HCT116 (cell line): ENCODE measurements around the gene ANKRD18B. TPM values are rescaled to one million over a fixed set of nuclear protein-coding genes. Genes with fewer than 3 reads are reported as not detected.
"Not testable (repeated sequence)": the region's sequence is repeated elsewhere in the genome, so short reads cannot be mapped to it uniquely, and the experiment has no call there.

Experiments used
- ATAC-seq: fragments of 200-7000 bp; cut with Tn5 transposase; 2 replicates; pipeline ENCODE4 v1.9.1; 2020; ENCODE audit warnings: mild to moderate bottlenecking, moderate library complexity
- BruUV-seq: library from RNA; stranded (reverse); fragments of 400-500 nt; replicated peaks from 2 replicates; lab custom pipeline; 2021; lab: Mats Ljungman, UMichigan
- CTCF ChIA-PET: fragments of 300-600 bp; sonication (Branson Sonifier 250); formaldehyde crosslinking; loops from one replicate; lab custom pipeline; 2021; ENCODE audit warnings: antibody characterized with exemption; lab: Charles Lee
- POLR2A ChIA-PET: fragments of 300-600, 350-600 bp; sonication (Branson Sonifier 250); formaldehyde crosslinking; loops from one replicate; lab custom pipeline; 2021; ENCODE audit warnings: antibody characterized with exemption; lab: Charles Lee
- RAD21 ChIA-PET, 2 experiments: fragments of 300-600 bp; sonication (Branson Sonifier 250); formaldehyde crosslinking; loops; one replicate each; lab custom pipeline; 2023; ENCODE audit warnings: low total read pairs in 2 of 2; ENCODE audit not compliant: uncharacterized antibody in 2 of 2, unreplicated experiment in 2 of 2, low non-redundant PET in 1 of 2; lab: Charles Lee
- DNase-seq: peaks from one replicate; pipeline ENCODE4 v3.0.0-alpha.2; 2010; ENCODE audit warnings: low read depth, low spot score
- H2AFZ ChIP-seq: fragments of 200-600 bp; shearing (Covaris generic), sonication (generic); 2 replicates; pipeline ENCODE4 v1.6.1; 2017; ENCODE audit warnings: low read depth, mixed run types, mixed read lengths, antibody characterized with exemption, low read length; ENCODE audit not compliant: poor library complexity, severe bottlenecking
- H3K27ac ChIP-seq: 2 replicates; pipeline ENCODE4 v1.5.1; 2012; ENCODE audit warnings: low read depth, low read length
- H3K27me3 ChIP-seq: fragments of 200-600 bp; sonication (generic); 2 replicates; pipeline ENCODE4 v1.6.1; 2016; ENCODE audit warnings: mixed run types, low read length, mixed read lengths; ENCODE audit not compliant: insufficient read depth
- H3K36me3 ChIP-seq, 2 experiments: fragments of 200-500 bp in 1 of 2; fragments of 200-600 bp in 1 of 2; sonication (Bioruptor generic) in 1 of 2; sonication (generic) in 1 of 2; 2 replicates each; pipeline versions ENCODE4 v1.5.1 to v1.6.1; 2014 to 2016; ENCODE audit warnings: low read length in 2 of 2, inconsistent platforms in 1 of 2, mixed read lengths in 1 of 2, mixed run types in 1 of 2; ENCODE audit not compliant: insufficient read depth in 2 of 2, control insufficient read depth in 1 of 2
- H3K4me1 ChIP-seq, 2 experiments: fragments of 200-600 bp in 1 of 2; sonication (generic) in 1 of 2; 2 replicates each; pipeline versions ENCODE4 v1.5.1 to v1.6.1; 2012 to 2017; ENCODE audit warnings: low read length in 2 of 2, inconsistent platforms in 1 of 2, mild to moderate bottlenecking in 1 of 2, mixed read lengths in 1 of 2, mixed run types in 1 of 2, moderate library complexity in 1 of 2; ENCODE audit not compliant: insufficient read depth in 2 of 2, control insufficient read depth in 1 of 2
- H3K4me2 ChIP-seq: fragments of 200-600 bp; sonication (generic); 2 replicates; pipeline ENCODE4 v1.6.1; 2017; ENCODE audit warnings: mixed run types, low read length, mixed read lengths
- H3K4me3 ChIP-seq, 2 experiments: fragments of 200-600 bp in 1 of 2; sonication (generic) in 1 of 2; replicated peaks in 1 of 2; 2 replicates each; pipeline ENCODE4 v1.5.1; 2011 to 2016; ENCODE audit warnings: low read length in 2 of 2, control low read depth in 1 of 2, low read depth in 1 of 2, mild to moderate bottlenecking in 1 of 2, mixed read lengths in 1 of 2, mixed run types in 1 of 2
- H3K79me2 ChIP-seq: fragments of 200-600 bp; sonication (generic); 2 replicates; pipeline ENCODE4 v1.6.1; 2017; ENCODE audit warnings: mild to moderate bottlenecking, mixed run types, low read length, moderate library complexity, mixed read lengths; ENCODE audit not compliant: insufficient read depth
- H3K9ac ChIP-seq: fragments of 200-600 bp; sonication (generic); 2 replicates; pipeline ENCODE4 v1.6.1; 2016; ENCODE audit warnings: low read length, mixed read lengths
- H3K9me2 ChIP-seq: fragments of 200-600 bp; sonication (generic), shearing (Covaris generic); 2 replicates; pipeline ENCODE4 v1.6.1; 2017; ENCODE audit warnings: mixed run types, mild to moderate bottlenecking, moderate library complexity; ENCODE audit not compliant: insufficient read depth
- H3K9me3 ChIP-seq, 2 experiments: fragments of 200-500 bp in 1 of 2; fragments of 200-600 bp in 1 of 2; sonication (Bioruptor generic) in 1 of 2; sonication (generic) in 1 of 2; 2 replicates each; pipeline ENCODE4 v1.6.1; 2014 to 2017; ENCODE audit warnings: low read length in 2 of 2, mixed read lengths in 2 of 2, inconsistent platforms in 1 of 2, low read depth in 1 of 2, mild to moderate bottlenecking in 1 of 2, mixed run types in 1 of 2, moderate library complexity in 1 of 2; ENCODE audit not compliant: control insufficient read depth in 1 of 2, insufficient read depth in 1 of 2
- H4K20me1 ChIP-seq: fragments of 200-600 bp; sonication (generic), shearing (Covaris generic); 2 replicates; pipeline ENCODE4 v1.6.1; 2017; ENCODE audit warnings: mixed run types, mild to moderate bottlenecking, moderate library complexity; ENCODE audit not compliant: insufficient read depth
- CTCF ChIP-seq, 3 experiments: fragments of 200-600 bp in 1 of 3; sonication (generic) in 1 of 3; IDR thresholded peaks in 2 of 3; conservative IDR thresholded peaks in 1 of 3; 2 replicates each; pipeline ENCODE4 v1.5.1; 2012 to 2017; ENCODE audit warnings: low read depth in 2 of 3, low read length in 2 of 3, antibody characterized with exemption in 1 of 3, borderline replicate concordance in 1 of 3, control low read depth in 1 of 3, mild to moderate bottlenecking in 1 of 3, mixed read lengths in 1 of 3, mixed run types in 1 of 3, moderate library complexity in 1 of 3; ENCODE audit not compliant: insufficient read depth in 1 of 3
- RAD21 ChIP-seq: IDR thresholded peaks from 2 replicates; pipeline ENCODE4 v1.6.1; 2012; ENCODE audit warnings: low read depth, mild to moderate bottlenecking
- intact Hi-C: fragments of 100-400 bp; cut with micrococcal nuclease; formaldehyde crosslinking; loops from 2 replicates; pipeline ENCODE4 v1.10.0; 2022
- total RNA-seq: library from RNA; stranded (reverse); gene quantifications from one replicate; pipeline ENCODE4 v1.2.1, GENCODE V29; 2021; ENCODE audit not compliant: unreplicated experiment

The ANKRD18B gene
- total RNA-seq, 1 experiment from 2014 or later, result 3.9 TPM

GRCh38 chr9:33604249-33604648 is 80.2 kb downstream of the ANKRD18B start:
- ChIA-PET CTCF (interaction anchor here (0.7 to 1.1 kb wide), 3 partner anchors 20 to 229 kb away, joined by 3 to 4 read pairs (median 4); partner anchors contain the start of gene NOL6), POLR2A (interaction anchor here (0.6 kb wide), 1 partner anchor 194 kb away, joined by 3 read pairs; no protein-coding TSS in a partner anchor), RAD21 (interaction anchor here in 1 of 2 experiments (0.6 kb wide), 1 partner anchor 115 kb away, joined by 3 read pairs; no protein-coding TSS in a partner anchor)
- H3K79me2 ChIP-seq, intact Hi-C loops, H3K27me3 ChIP-seq, H3K4me3 ChIP-seq, H3K4me2 ChIP-seq, H3K4me1 ChIP-seq, H4K20me1 ChIP-seq, BruUV-seq, H3K9me2 ChIP-seq, H3K9ac ChIP-seq, H3K9me3 ChIP-seq, H2AFZ ChIP-seq, H3K36me3 ChIP-seq, H3K27ac ChIP-seq, DNase-seq: not testable (repeated sequence)
- peak in 2 of 3 experiments; percentile 21 to 31; a peak in 1 of 6 replicates for TF ChIP-seq CTCF (IDR thresholded peaks at IDR 0.05 in 2 of 3, conservative IDR thresholded peaks at IDR 0.05 in 1 of 3; ENCODE audit: borderline replicate concordance in 1 of 3, insufficient read depth in 1 of 3, low read depth in 2 of 3, low read length in 2 of 3)
- peak; percentile 34; the same call in 1 of the 2 replicates for TF ChIP-seq RAD21
- ATAC-seq, result peak; percentile 78

DNA sequence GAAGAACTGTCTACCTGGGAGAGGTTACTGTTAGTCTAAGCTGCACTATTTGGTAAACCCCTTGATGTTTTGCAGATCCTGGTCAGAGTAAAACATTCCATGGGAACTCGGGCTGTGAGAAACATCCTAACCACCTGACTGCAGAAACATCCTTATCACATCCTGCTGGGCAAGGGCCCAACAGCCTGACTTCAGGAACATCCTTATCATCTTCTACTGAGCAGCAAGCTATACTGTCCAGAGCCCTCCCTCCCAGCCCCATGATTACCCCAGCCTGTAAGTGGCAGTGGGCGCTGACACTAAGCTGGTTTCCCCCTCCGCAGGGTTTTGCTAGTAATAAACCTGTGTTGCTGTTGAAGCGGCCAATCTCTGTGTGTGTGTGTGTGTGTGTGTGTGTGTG is 80.9 kb downstream of the ANKRD18B start:
- H3K4me1 ChIP-seq, DNase-seq, H3K79me2 ChIP-seq, intact Hi-C loops, H3K9me3 ChIP-seq, H3K9ac ChIP-seq, ATAC-seq, BruUV-seq, H3K27ac ChIP-seq, H3K36me3 ChIP-seq, POLR2A ChIA-PET, H3K27me3 ChIP-seq, H3K9me2 ChIP-seq, H3K4me3 ChIP-seq, H4K20me1 ChIP-seq, H2AFZ ChIP-seq, H3K4me2 ChIP-seq: not testable (repeated sequence)
- CTCF ChIA-PET, result interaction anchor here (1.1 kb wide), 1 partner anchor 230 kb away, joined by 3 read pairs; no protein-coding TSS in a partner anchor
- RAD21 ChIA-PET, result interaction anchor here in 1 of 2 experiments (0.6 kb wide), 1 partner anchor 309 kb away, joined by 3 read pairs; no protein-coding TSS in a partner anchor
